ENCODE results near the gene LAG3. TPM values are rescaled to one million over a fixed set of nuclear protein-coding genes. Genes with fewer than 3 reads are reported as not detected.
A peak's percentile ranks its signal among the peaks of the same experiment; 100 is the strongest.

Gene LAG3
- total RNA-seq, 1 experiment from 2014 or later: 2.2 TPM

GRCh38 chr12:6826125-6826733, 53.9 kb downstream of the LAG3 start:
- Mint-ChIP-seq H3K27ac (peak overlapping the region in 1 of 3 experiments; percentile 59; a peak in 2 of 7 replicates), H3K4me3 (no peak overlapping the region; a peak in 1 of 5 replicates), H3K27me3 (ENCODE audit: low read depth) (peaks cover 37% of the 10 kb centered on the region), H3K36me3 (ENCODE audit: insufficient read depth in 1 of 3, low read depth in 3 of 3) (peaks cover 18 to 23% (median 22%) of the 10 kb centered on the region in 3 experiments), H3K4me1 (peaks cover 45 to 61% of the 10 kb centered on the region in 2 experiments), H3K9me3 (no peaks in the 10 kb centered on the region)
- no peak overlapping the region for H2BK15ac ChIP-seq (ENCODE audit: low read depth, low read length)
- H3T11ph ChIP-seq (ENCODE audit: low read length): no peak overlapping the region
- no peak overlapping the region for H2AK5ac ChIP-seq (ENCODE audit: insufficient read length, low read length)
- no peaks in the 10 kb centered on the region for H3K9me3 ChIP-seq (ENCODE audit: control insufficient read depth, low read depth, low read length)
- no peaks in the 10 kb centered on the region for H3K79me1 ChIP-seq (ENCODE audit: insufficient read depth, low read depth, low read length, poor library complexity, severe bottlenecking)
- H3K56ac ChIP-seq (ENCODE audit: insufficient read length, low read depth, low read length): no peak overlapping the region
- H2BK12ac ChIP-seq (ENCODE audit: insufficient read length, low read depth, low read length): no peak overlapping the region
- no peaks in the 10 kb centered on the region; the same call in 1 of the 2 replicates for H3K27me3 ChIP-seq (ENCODE audit: insufficient read depth, low read length)
- H3K79me2 ChIP-seq (ENCODE audit: insufficient read depth, low read length): peaks cover 2% of the 10 kb centered on the region; the same call in 1 of the 2 replicates
- whole genome bisulfite sequencing (ENCODE audit: extremely low coverage, insufficient read length, low lambda C conversion rate): no CpG with 5 or more reads among the region's 17 CpGs
- H3K23ac ChIP-seq (ENCODE audit: insufficient read length, low read depth, low read length): no peak overlapping the region
- no peak for DNase-seq
- no peak overlapping the region for H2BK120ac ChIP-seq (ENCODE audit: low read depth, low read length, poor library complexity, severe bottlenecking)
- TF ChIP-seq CTCF (conservative IDR thresholded peaks at IDR 0.05): no peak
- H2BK20ac ChIP-seq (ENCODE audit: low read depth, low read length, poor library complexity, severe bottlenecking): no peak overlapping the region
- H3K14ac ChIP-seq (ENCODE audit: insufficient read depth, low read length): no peak overlapping the region
- H3K18ac ChIP-seq (ENCODE audit: insufficient read length, low read depth, low read length): no peak overlapping the region
- H2BK5ac ChIP-seq (ENCODE audit: insufficient read length, low read length): no peak overlapping the region
- H3K4me2 ChIP-seq (ENCODE audit: insufficient read depth, insufficient read length, low read length): no peak overlapping the region
- H4K8ac ChIP-seq (replicated peaks; ENCODE audit: insufficient read length, low read depth, low read length): no peak overlapping the region
- H4K5ac ChIP-seq (ENCODE audit: insufficient read length, low read depth, low read length): no peak overlapping the region
- peaks cover 6% of the 10 kb centered on the region for H4K20me1 ChIP-seq (ENCODE audit: control insufficient read depth, insufficient read depth, insufficient read length)
- no peak overlapping the region for H3K4ac ChIP-seq (ENCODE audit: low read depth, low read length)
- H3K27ac ChIP-seq (ENCODE audit: insufficient read length, low read depth, low read length): no peak overlapping the region
- peaks cover 3% of the 10 kb centered on the region; the same call in 1 of the 2 replicates for H3K4me1 ChIP-seq (ENCODE audit: insufficient read depth, low read length)
- H3K23me2 ChIP-seq (ENCODE audit: insufficient read length, low read depth, low read length, poor library complexity, severe bottlenecking): peaks cover 19% of the 10 kb centered on the region
- H2AFZ ChIP-seq (ENCODE audit: low read length): no peak overlapping the region
- H3K9ac ChIP-seq (ENCODE audit: extremely low read depth, insufficient read length, low read length): no peak overlapping the region
- no peak overlapping the region for H4K91ac ChIP-seq (ENCODE audit: insufficient read length, low read depth, low read length)
